NOMO-1 treated with DMSO at 0.1 percent for 48 hours (cell line): ENCODE measurements around the gene COL20A1.

Source experiments
- DNase-seq: peaks from one replicate; lab custom pipeline; 2025; ENCODE audit not compliant: unreplicated experiment; lab: John Stamatoyannopoulos, UW

COL20A1 gene

DNA sequence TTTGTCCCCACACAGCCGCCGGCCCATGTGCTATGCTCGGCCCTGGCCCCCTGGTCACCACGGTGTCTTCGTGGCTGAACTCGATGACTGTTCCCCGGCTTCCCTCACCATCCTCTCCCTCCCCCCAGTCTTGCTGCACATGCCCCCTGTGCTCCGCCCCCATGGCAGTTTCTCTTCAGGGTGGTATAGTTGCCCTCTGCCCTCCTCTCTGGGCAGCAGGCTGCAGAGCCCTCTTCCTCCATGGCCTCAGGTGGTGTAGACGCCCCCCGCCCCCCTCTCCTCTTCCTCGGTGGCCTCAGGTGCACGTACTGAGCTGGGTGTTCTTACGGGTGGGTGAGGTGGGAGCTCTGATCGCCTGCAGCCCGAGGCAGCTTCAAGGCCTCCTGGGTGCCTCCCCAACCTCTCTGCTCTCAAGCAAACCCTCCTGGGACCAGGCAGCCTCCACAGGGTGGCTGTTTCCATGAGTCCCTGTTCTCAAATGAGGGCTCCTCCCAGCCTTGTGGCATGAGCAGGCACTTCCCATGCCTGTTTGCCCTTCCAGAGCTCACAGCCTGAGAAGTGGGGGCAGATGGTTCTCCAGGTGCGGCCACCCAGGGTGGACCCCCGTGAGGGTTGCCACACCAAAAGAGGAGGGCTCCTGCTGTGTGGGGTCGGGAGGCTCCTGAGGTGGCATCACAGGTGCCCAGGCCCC, 24.8 kb downstream of the COL20A1 start:
- DNase-seq, result no peak

DNA sequence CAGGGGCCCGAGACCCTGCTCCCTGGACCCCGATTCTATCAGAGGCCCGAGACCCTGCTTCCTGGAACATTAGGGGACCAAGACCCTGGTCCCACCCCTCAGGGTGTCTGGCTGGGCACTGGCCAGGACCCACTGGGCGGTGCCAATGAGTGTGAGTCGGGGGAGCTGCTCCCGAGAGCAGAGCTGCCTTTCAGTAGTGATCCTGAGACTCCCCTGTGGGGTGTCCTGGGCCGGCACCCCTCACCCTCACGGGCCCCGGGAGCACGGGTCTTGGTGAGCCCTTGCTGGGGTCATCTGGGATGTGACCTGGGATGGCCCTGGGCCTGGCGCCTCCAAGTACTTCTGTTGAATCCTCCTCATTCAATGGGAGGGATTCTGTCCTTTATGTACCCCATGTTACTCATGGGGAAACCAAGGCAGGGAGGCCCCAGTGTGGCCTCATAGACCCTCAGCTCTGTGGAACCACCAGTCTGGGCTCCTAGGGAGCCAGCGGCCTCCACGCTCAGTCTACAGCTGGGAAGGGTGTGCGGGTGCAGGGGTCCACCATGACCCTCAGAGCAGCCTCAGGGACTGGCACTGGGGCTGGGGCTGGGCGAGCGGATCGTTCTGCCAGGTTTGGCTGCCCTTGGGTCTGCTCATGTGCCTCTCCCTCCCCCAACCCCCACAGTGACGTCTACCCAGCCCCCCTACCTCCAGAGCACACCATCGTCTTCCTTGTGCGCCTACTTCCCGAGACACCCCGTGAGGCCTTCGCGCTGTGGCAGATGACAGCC, 25.6 kb downstream of the COL20A1 start:
- DNase-seq, result no peak

DNA sequence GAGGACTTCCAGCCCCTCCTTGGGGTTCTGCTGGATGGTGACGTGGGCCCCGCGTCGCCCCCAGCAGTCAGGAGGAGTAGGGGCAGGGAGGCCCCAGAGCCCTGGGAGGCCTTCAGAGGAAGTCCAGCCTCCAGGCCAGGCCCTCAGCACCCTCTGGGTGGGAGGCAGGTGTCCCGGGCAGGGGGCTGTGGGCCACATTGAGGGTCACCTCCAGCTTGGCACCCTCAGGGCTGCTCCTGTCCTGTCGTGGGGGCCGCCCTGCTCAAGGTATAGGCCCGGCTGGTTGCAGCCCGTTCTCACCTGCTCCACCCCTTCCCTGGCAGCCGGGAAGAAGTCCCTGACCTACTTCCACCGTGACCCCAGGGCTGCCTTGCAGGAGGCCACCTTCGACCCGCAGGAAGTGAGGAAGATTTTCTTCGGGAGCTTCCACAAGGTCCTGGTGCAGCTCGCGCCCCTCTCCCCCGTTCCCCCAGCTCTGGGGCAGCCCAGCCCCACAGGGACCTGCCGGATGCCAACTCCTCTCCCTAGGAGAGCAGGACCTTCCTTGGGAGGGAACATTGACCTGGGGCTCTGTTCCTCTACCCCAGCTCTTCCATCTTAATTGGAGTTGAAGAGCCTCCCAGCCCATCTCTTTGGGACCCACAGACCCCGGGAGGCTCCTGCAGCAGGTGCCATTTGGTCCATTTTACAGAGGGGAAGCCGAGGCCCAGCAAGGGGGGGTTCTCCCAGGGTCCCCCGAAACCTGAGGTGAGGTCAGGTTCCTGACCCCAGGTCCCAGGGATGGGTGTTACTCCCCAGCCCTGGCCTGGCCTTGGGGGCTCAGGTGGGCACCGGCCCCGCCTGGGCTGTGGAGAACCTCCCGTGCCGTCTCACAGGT, 26.4 kb downstream of the COL20A1 start:
- no peak for DNase-seq

DNA sequence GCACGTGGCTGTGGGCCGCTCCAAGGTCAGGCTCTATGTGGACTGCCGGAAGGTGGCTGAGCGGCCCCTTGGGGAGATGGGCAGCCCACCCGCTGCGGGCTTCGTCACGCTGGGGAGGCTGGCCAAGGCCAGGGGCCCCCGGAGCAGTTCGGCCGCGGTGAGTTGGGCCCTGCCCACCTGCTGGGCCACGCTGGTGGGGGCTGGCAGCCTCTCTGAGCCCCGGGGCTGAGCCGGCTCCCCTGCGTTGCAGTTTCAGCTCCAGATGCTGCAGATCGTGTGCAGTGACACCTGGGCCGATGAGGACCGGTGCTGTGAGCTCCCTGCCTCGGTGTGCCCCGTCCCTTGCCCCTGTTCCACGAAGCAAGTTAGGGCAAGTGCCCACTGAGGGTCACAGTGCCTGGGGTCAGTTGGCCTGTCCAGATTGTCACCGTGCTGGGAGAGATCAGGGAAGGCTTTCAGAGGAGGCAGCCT, 27.1 kb downstream of the COL20A1 start:
- no peak for DNase-seq

DNA sequence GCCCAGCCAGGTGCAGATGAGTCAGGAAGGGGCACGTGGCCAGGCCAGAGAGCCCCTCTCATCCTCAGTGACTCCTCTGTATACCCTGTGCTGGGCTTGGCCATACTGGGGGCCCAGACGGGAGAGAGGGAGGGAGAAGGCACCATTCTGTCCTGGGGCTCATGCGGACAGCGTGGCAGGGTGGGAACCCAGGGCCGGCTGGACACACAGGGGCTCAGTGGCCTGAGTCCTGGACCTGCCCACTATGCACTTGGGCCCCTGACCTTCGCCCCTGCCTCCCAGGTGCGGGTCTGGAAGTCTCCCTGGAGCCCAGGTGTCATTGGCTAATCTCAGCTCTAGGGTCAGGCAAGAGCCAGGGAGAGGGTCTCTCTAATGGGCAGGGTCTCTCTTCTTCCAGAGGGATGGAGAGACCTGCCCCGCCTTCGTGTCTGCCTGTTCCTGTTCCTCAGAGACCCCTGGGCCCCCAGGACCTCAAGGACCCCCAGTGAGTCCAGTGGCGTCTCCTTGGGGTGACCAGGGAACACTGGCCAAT, 27.7 kb downstream of the COL20A1 start:
- DNase-seq, result no peak

DNA sequence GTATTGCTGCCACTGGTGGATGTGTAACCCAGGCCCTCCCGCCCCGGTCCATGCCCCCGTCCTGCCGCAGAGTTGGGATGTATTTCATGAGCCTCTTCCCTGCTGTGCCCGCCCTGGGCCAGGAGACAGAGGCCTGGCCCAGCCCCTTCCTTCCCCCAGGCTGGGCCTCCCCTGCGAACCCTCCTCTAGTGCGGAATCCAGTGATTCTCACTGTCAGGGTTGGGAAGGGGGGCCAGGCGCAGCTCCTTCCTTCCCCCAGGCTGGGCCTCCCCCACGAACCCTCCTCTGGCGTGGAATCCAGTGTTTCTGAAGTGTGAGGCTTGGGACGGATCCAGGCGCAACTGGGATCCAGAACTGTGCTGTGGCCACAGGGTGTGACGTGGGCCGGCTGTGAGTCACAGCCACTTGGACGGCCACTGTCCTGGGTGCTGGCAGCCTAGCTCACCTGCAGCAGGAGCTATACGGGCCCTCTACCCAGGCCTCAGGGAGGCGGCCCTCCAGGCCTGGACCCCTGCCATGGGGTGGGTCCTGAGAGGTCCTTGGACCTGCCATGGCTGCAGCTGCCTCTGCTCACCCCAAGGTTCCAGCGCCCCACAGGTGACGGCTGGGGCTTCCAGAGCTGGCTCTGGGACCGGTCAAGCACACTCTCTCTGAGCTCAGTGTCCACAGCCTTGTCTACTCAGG, 28.3 kb downstream of the COL20A1 start:
- no peak for DNase-seq

DNA sequence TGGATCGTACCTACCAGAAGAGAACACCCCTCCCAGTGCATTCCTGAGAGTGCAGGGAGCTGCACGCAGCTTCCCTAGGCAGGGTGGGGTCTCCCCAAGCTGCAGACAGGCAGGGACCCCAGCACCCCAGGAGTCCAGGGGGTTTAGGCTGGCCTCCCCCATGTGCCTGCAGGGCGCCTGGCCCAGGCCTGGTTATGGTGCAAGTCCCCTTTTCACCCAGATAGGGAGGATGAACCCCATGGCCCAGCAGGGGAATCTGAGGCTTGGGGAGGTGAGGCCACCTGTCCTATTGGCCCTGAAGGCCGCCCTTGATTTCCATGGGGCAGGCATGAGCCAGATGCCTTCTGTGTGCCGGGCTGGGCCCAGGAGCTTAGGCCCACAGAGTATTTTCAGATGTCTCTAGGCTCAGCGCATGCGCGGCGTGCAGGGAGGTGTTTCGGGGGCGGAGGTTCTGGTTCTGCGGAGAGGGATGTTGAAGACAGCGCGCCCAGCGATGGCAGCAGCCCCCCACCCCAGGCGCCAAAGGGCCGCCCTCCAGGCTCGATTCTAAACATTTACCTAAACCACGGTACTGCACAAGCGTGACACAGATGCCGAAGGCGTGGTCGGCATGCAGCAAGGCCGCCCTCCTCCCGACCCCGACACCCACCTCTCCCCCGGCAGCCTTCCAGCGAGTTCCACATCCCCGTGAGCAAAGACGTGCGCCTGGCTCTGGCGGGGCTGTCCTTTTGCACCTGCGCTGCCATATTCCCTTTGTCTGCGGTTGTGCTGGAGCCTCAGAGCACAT, 29.4 kb downstream of the COL20A1 start:
- DNase-seq, result no peak

DNA sequence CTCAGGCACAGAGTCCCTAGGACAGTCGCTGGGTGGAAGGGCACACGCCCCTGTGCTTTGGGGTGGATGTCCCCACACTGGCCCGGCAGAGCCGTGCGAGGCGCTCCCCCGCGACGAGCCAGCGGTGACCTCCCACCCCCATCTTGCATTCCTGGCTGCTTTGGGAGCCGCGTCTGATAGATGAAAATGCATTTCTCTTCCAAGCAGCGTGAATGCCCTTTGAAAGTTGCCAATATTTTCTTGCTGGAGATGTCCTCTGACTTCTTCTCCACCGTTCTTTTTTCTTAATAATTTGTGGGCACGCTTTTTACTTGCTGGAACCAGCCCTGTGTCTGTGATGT, 29.9 kb downstream of the COL20A1 start:
- DNase-seq, result no peak

DNA sequence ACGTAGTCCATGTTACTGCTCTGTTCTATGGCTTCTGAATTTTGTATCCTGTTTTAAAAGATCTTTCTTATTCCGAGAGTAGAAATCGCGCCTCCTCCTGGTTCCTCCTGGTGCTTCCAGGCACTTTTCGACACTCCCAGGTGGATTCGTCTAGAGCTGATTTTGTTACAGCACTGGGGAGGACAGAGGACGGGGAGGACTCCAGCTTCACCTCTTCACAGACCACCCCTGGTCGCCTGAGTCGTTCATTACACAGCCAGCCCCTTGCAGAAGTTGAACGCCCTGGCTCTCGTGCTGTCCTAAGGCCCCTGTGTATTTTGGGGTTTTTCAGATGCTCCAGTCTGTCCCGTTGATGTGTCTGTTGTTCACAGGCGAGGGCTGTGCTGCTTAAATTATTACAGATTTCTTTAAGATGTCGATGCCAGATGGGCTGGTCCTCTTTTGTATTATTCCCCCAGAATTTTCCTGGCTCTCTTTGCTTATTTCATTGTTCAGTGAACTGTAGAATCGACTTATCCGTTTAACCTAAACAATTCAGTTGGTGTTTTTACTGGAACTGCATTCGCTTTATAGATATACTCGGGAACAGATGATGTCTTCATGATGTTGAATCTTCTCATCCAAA, 30.5 kb downstream of the COL20A1 start:
- no peak for DNase-seq

DNA sequence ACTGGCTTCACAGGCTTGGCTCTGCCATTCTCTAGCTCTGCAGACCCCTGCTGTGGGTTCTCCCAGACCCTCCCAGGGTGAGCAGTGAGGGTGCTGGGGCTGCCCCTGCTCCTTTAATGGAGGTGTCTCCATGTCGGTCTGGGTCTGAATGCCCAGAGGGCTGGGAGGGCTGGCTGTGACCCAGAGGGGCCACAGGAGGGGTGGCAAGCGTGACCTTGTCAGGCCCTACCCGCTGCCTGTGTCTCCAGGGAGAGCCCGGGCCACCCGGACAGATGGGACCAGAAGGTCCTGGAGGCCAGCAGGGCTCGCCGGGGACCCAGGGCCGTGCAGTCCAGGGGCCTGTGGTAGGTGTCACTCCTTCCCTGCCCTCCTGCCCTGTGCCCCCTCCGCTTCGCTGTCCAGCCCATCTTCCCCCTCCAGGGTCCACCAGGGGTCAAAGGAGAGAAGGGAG, 32.1 kb downstream of the COL20A1 start:
- no peak for DNase-seq

DNA sequence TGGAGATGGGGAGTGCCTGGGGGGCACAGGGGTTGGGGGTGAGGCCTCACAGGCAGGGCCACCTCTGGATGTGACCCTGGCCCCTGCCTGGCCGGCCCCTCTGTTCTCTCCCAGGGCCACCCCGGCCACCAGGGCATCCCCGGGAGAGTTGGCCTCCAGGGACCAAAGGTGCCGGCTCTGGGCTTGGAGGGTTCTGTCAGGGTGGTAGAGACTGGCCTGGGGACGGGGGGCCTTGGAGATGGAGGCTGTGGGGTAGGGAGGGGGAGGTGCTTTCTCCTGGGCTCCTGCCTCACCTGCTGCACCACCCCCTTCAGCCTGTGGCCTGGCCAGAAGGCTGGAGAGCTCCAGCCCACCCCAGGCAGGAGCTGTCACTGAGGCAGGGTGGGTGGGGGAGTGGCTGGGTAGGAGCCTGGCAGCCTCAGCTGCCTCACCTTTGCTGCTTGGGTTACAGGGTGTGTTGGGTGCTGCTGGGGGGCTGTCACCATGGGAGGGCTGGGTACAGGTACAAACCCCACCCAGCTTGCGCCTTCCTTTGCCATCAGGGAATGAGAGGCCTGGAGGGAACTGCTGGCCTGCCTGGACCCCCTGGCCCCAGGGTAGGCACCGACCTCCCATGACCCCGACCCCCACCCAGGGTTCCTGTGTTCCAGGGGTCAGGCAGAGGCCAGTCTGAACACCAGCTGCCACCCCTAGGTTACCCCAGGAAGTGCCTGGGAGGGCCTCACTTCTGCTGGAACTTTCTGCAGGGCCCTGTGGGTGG, 32.7 kb downstream of the COL20A1 start:
- no peak for DNase-seq

DNA sequence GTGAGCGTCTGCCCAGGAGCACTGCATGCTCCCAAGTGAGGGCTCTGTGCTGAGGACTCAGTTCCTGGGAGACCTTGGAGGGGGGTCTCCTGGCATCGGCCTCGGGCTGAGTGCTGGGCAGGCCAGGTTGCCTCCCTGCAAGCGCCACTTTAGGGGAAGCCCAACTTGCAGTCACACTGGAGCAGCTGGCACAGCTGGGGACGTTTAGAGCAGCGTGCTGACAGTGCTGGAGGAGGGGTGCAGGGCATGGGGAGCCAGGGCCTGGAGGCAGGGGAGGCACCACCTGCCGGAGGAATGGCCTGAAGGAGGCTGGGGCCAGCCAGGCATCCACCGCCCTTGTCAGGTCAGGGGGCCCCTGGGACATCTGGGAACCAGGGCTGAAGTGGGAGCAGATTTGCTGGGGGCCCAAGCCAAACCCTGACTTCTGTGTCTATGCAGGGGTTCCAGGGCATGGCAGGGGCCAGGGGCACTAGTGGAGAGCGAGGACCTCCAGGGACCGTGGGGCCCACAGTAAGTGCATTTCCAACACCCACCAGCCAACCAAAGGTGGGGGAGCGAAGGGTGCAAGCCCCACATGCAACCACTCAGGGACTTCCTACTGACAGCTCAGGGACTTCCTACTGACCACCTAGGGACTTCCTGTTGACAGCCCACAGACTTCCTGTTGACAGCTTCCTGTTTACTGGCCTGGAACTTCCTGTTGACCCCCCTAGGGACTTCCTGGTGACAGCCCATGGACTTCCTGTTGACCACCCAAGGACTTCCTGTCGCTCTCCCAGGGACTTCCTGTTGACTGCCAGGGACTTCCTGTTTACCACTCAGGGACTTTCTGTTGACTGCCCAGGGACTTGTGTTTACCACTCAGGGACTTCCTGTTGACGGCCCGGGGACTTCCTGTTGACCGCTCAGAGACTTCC, 33.6 kb downstream of the COL20A1 start:
- DNase-seq, result no peak

DNA sequence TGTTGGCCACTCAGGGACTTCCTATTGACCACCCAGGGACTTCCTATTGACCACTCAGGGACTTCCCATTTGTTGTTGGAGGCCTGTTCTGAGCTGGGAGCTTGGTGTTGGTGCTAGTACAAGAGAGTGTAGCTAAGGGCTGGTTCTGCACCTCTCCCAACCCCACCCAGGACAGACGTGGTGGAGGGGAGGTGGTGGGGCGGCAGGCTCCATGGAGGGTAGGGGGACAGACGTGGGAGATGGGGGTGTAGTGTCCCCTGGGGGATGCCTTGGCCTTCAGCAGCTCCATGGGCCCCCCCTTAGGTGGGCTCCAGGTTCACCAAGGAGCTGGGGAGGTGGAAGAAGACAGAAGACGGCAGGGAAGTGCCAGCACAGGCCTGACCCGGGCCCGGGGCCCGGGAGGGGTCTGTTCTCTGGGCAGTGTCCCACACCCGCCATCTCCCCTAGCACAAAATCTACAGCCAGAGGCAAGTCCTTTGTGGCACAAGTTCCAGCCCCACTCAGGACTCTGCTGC, 34.3 kb downstream of the COL20A1 start:
- DNase-seq, result no peak

DNA sequence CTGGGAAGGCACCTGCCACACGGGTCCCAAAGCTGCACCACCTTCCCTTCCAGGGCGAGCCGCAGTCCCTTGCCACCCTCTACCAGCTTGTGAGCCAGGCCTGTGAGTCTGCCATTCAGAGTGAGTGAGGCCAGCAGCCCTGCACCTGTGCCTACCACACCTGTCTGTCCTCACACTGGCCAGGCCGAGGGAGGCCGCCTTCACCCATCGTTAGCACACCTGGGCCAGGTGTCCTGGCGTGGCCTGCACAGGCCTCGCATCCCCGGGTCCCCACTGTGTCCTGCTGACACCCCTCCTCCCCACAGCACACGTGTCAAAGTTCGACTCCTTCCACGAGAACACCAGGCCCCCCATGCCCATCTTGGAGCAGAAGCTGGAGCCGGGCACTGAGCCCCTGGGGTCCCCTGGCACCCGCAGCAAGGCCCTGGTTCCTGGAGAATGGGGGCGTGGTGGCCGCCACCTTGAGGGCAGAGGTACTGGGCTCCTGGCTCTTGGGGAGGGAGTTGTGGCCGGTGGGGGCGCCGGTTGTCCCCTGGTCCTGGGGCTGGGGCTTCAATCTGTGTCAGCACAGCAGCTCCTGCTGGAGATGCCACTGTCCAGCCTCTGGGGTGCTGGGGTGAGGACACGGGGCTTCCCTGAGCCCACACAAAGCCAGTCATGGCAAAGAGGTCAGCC, 35.2 kb downstream of the COL20A1 start:
- no peak for DNase-seq

DNA sequence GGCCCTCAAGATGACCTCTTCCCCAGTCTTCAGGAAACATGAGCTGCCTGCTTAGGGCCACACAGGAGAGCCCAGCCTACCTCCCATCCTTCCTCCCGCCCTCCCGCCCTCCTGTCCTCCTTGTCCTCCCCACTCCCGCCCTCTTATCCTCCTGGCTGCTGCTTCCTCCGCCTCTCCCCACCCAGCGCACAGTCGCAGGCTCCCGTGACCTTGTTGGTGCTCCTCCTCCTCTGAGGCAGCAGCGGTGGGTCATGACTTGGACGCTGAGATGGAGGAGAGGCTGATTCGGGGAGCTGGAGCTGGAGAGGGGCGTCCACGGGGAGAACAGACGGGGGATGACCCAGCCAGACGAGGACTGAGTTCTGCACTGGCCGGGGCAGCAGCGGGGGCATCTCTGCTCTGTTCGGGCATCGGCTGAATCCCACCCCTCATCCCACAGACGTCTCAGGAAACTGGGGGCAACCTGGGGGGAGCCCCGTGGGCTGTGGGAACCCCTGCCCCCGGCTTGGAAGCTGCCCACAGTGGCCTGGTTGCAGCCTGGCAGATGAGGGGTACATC, 35.8 kb downstream of the COL20A1 start:
- no peak for DNase-seq

DNA sequence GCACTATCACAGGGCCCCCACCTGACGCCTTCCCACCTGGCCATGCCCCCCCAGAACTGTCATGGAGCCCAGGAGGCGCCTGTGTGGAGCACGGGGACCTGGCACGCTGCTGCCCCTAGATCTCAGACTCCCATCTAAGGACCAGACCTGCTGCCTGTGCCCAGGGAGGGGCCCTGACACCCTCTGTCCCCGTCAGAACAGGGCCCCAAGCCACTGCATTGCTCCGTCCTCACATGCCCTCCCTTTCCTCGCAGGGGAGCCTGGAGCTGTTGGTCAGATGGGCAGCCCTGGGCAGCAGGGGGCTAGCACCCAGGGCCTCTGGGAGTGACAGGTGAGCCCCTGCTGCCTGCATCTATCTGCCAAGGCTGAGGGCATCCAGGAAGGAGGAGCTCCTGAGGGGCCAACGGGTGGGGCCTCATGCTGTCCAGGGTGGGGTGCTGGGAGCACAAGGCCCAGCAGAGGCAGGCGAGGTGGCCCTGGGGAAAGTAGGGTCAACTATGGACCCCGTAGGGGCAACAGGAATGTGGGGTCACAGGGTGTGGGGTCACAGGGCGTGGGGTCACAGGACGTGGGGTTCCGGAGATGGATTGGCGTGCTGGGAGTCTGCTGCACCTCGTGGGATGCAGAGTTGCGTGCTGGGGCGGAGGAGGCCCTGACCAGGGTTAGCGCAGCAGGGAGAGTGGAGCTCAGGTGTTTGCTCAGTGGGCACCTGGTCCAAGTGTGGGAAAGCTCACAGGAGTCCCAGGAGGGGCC, 36.5 kb downstream of the COL20A1 start:
- DNase-seq, result no peak
